ENCODE measurements around the gene SUB1.
"Not testable (repeated sequence)": the region's sequence is repeated elsewhere in the genome, so short reads cannot be mapped to it uniquely, and the experiment has no call there.

Gene SUB1

DNA sequence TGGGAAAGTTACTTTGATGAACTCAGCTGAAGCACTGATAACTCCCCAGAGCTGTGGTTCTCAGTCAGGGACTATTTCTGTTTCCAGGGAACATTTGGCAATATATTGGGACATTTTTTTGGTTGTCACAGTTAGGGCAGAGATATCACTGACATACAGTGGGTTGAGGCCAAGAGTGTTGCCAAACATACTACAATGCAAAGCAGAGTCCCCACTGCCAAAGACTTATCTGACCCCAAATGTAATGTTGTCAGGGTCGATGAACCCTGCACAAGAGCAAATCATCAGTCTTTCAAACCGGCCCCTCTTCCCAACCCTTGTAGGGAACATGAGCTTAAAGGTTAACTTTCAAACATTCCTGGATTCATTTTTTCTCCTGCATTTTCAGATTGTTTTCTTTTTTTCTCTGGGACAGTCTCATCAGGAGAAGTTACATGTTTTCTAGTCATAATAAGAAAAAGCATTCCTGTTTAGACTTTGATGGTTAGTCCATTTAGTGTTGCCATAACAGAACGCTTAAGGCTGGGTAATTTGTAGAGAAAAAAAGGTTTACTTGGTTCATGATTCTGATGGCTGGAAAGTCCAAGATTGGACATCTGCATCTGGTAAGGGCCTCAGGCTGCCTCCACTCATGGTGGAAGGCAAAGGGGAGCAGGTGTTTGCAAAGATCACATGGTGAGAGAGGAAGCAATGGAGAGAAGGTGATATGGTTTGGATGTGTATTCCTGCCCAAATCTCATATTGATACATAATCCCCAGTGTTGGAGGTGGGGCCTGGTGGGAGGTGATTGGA, 18.8 kb upstream of the SUB1 start:
- DNase-seq (ENCODE audit: low spot score), result no peak

DNA sequence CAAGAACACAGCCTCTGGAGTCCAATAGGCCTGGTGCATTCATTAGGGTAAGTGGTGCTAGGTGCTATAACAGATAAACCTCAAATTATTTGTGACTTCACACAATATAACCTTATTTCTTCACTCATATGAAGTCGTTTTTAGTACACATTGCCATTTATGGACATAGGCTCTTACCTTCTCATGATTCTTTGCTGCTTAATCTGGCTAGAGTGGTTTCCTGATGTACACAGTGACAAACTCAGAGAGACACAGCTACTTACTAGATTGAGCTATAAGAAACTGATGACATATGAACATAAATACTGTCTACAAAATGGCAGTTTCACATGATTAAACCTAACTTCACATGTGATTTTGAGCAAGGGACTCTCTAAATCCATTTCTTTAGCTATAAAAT, 14.2 kb upstream of the SUB1 start:
- DNase-seq (ENCODE audit: low spot score), result no peak

DNA sequence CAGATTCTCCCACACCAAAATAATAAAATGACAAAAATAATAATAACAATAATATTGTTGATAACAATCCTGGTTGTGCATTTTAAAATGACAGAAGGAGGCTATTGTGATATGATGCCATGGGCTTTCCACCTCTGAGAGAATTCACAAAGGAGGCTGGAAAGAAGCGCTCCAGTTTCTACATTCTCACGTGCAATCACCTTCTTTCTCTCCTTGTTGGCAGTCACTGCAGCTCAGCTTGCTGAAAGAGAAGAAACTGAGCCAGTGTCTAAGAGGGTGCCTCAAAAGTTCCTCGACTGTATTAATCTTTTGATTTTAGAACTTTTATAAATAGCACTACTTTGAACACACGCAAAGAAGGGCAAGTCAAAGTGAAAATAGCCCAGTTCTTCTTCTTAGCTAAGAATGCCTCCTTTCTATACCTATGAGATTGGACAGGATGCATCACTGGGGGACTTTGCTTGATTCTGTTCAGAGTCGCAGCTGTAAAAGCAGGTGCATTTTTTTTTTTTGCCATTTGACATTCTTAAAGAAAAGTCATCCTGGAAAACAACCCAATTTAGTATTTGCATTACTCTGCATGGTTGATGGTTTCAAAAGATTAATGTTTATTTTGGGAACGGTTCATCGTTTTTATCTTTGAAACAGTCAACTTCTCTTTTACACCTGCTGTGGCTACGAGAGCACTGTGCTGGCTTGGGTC, 12.4 kb upstream of the SUB1 start:
- no peak for DNase-seq (ENCODE audit: low spot score)

DNA sequence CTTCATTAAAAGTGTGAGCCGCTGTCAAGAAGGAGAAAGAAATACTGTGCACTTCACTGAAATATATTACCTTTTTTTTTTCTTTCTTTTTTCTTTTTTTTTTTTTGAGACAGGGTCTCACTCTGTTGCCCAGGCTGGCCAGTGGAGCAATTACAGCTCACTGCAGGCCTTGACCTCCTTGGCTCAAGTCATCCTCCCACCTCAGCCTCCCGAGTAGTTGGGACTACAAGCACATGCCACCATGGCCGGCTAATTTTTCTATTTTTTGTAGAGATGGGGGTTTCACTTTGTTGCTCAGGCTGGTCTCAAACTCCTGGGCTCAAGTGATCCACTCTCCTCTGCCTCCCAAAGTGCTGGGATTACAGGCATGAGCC, 11.9 kb upstream of the SUB1 start:
- DNase-seq (ENCODE audit: low spot score), result not testable (repeated sequence)

DNA sequence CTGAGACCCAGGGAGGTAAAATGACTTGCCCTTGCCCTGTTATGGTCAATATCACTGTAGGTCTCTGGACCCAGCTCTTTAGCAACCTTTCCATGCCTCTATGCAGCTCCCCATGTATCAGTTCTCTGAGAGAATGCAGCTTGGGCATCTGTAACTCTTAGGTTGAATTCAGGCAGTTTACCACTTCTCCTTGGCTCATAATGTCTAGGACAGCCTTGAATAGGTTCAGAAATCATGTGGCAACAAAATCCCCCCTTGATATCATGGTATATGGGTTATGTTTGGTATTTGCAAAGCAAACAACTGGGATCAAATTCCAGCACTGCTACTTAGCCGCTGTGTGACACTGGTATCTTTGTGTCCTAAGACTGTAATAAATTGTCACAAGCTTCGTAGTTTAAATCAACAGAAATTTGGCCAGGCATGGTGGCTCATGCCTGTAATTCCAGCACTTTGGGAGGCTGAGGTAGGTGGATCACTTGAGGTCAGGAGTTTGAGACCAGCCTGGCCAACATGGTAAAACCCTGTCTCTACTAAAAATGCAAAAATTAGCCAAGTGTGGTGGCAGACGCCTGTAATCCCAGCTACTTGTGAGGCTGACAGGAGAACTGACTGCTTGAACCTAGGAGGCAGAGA, 10.7 kb upstream of the SUB1 start:
- no peak for DNase-seq (ENCODE audit: low spot score)

DNA sequence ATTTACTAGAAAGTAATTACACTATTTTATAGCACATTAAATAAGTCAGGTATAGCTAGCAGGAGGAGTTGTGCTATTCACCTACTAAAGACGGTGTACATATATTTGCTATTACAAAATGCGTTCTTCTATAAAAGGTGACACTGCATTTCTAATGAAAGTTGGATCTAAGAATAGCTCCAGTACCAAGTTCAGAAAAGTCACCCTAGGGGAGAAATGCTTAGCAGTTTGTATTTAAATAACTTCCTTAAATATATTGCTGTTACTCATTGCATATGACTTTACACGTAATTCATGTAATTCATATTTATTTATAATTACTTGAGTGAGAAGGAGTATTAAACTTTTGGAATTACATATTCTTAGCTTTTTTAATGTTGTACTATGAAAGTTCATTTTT, 7.0 kb upstream of the SUB1 start:
- no peak for DNase-seq (ENCODE audit: low spot score)

DNA sequence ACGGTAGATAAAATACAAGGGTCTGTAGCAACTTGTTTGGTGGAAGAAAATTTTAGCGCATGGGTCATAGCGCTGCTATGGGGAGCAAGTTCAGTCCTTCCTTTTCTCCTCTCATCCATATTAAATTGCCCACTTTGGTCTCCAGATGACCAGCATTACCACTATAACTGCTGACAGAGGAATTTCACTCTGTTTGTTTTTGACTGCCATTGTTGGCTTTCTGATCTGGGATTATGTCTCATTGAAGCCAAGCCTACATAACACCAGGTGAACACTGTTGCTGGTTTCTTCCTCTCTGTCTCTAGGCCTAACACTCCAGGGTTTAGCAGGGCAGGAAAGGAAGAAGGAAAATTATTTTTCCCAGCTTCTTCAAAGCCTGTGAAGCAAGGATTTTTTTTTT, 6.6 kb upstream of the SUB1 start:
- no peak for DNase-seq (ENCODE audit: low spot score)

DNA sequence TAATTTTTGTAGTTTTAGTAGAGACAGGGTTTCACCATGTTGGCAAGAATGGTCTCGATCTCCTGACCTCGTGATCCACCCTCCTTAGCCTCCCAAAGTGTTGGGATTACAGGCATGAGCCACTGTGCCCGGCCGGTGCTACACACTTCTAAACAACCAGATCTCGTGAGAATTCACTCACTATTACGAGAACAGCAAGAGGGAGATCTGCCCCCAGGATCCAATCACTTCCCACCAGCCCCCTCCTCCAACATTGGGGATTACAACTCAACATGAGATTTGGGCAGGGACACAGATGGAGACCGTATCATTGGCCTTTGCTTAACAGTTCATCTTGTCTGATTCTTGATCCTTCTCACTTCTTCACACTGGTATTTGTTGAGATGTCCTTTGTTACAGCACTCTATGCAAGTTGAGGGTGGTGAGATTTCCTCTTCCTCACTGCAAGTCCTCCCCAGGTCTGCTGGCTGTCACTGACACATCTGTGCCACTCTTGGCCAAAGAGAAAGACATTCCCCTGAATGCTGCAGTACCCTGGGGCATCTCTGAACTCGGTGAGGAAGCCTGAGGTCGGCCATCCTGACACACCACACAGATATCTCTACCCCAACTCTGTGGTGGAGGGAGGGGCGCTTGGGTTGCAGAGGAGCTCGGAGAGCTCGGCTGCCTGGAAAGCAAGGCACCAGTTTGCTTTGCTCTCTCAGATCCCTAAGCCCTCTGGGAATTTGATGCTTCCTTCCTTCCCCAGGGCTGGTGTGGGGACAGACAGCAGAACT, 4.2 kb upstream of the SUB1 start:
- DNase-seq (ENCODE audit: low spot score), result no peak

DNA sequence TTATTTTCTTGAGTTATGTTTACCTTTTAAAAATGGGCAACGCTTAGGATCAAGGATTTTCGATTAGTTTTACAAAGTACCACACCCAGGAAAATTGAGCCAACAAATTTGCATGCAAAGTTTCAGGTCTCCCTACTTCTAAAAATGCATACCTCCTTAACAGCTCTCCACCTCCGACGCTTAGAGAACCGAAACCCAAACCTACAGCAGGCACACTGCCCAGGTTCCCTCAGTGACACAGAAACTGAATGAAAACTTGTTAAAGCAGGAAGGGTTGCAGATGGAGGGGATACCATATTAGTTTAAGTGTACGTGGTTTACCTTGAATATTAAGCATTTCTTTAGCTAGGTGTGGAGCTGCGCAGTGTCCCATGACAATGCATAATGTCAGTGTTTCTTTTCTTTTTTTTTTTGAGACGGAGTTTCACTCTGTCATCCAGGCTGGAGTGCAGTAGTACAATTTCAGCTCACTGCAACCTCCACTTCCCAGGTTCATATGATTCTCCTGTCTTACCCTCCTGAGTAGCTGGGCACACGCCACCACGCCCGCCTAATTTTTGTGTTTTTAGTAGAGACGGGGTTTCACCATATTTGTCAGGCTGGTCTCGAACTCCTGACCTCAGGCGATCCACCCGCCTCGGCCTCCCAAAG, 1.6 kb upstream of the SUB1 start:
- DNase-seq (ENCODE audit: low spot score), result no peak

DNA sequence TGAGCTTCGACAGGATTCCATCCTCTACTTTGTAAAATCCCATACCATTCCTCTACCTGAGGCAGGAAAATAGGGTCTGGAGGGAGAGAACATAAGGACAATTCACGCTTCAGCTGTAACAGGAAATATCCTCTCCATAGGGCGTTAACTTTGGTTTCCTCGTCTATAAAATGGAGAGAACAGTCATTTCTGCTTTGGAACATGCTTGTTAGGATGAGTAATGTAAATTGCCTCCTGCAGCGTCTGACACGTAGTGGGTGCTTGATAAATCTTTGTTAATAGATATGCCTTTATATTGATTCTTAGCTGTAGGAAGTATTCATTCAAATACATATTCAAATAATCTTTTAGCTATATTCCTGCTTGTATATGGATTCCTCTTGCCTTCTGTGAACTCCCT, 711 bp upstream of the SUB1 start:
- no peak for DNase-seq (ENCODE audit: low spot score)

DNA sequence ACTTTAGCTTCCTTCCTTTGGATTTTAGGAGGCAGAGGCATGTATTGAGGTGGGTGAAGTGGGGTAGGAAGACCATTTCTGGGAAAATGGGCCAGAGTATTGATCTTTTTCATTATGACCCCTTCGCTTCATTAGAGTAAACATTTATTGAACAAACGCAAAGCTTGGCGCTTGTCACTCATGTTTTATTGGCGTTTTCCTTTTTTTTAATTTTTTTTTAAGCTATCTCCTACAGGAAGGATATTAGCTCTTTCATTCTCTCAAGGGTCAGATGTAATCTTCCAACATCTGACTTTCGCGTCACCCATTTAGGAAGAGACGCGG, 273 bp upstream of the SUB1 start:
- no peak for DNase-seq (ENCODE audit: low spot score)

DNA sequence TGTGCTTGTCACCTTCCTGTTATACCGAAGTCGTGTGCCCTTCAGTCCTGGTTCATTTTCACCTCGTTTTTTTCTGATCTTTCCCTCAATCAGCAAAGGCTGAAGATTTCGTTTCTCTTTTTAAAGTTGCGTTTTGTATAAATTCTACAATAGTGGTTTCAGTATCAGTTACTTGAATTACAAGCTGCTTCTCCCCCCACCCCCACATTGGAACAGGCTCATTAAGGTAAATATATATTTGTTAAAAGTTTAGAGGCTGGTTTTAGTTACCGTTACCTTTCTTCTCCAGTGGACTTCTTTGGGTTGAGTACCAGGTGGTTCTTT, 881 bp downstream of the SUB1 start:
- DNase-seq (ENCODE audit: low spot score), result no peak

DNA sequence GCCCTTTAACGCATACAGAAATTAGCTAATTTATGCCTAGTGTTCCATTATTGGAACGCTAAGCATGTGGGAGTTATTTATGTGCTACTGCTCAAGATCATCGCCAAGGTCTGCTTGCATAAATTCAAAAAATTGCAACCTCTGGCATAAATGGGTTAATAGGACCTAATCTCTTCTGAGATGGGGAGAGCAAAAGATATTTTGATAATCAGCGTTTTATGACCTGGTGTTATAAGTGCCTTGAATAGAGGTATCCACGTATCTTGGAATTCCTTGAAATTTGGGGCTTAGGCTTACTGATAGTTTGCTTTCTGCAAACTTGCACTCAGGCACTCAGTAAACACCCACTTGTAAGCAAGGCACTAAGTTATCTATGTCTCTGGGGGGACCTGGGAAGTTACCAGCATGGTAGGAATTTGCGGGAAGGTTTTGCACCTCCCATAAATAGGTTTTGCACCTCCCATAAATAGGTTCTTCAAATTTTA, 1.8 kb downstream of the SUB1 start:
- DNase-seq (ENCODE audit: low spot score), result no peak

DNA sequence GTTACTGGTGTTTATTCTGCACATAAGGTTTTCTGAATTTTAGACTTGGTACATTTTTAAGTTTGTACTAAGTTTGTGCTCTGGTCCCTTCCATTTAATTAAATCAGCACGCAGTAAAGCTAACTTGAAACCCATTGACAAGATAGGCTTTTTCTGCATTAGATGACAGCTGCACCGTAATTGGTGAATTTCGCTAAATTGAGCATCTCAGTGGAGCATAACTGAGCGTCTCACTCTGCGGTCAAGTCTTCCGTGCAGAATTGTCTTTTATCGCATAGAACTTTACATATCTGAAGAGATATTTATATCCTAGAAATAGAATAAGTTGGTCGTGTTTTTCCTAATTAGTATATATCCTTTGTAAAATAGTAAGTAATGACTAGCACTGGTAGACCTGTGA, 4.1 kb downstream of the SUB1 start:
- no peak for DNase-seq (ENCODE audit: low spot score)

DNA sequence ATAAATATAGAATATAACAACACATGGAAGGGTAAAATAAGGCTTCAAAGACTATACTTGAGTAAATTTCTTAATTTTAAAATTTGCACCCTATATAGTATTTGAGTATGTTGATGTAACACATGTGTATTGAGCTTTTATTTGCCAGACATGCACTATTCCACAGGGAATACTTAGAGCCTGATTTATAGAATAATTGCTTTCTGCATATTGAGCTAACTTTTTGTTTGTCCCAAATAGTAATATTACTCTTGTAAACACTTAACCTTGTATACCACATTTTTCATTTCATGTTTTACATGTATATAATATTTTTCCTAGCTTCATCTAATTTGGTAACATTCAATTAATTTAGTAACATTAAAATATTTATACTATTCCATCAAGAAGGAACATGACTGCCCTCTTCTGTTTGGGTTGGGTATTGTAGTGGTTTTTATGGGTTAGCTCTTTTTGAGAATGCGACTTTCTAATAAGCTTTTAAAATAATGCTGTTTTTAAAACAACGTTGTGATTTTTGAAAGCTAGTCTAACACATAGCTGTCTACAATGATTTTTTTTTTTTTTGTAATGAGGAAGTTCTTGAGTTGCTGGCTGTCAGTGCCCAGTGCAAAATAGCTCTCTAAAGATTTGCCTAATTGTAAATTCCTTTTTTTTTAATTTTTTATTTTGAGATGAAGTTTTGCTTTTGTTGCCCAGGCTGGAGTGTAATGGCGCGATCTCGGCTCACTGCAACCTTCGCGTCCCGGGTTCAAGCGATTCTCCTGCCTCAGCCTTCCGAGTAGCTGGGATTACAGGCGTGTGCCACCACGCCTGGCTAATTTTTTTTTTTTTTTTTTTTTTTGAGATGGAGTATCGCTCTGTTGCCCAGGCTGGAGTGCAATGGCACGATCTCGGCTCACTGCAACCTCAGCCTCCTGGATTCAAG, 4.8 kb downstream of the SUB1 start:
- DNase-seq (ENCODE audit: low spot score), result peak; percentile 55

DNA sequence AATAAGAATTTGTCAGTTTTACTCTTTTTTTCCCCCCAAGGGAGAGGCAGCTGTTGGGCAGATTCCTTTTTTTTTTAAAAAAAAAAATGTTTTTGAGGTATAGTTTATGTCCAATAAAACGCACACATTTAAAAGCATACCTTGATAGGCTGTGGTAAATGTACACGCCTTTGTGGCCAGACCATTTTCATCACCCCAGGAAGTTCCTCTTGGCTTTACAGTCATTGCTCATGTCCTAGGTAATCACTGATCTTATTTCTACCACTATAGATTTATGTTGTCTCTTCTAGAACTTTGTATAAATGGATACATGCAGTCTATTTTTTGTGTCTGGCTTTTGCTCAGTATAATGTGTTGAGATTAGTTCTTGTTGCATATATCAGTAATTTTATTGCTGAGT, 9.8 kb downstream of the SUB1 start:
- DNase-seq (ENCODE audit: low spot score), result no peak

DNA sequence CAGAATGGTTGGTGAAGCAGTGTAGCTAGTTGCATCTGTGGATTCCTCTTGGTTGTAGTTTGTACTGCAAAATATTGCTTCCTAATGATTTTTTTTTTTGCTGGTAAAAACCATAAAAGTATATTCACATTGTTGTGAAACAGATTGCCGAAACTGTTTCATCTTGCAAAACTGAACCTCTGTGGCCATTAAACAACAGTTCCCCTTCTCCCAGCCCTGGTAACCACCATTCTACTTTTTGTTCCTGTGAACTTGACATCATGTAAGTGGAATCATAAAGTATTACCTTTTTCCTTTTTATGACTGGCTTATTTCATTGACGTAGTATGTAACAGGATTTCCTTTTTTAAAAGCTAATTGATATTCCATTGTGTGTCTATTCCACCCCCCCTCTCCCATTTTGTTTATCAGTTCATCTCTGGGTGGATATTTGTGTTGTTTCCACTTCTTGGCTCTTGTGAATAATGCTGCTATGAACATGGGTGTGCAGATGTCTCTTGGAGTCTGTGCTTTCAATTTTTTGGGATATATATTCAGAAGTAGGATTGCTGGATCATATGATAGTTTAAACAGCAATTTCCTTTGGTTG, 11.8 kb downstream of the SUB1 start:
- DNase-seq (ENCODE audit: low spot score), result no peak

DNA sequence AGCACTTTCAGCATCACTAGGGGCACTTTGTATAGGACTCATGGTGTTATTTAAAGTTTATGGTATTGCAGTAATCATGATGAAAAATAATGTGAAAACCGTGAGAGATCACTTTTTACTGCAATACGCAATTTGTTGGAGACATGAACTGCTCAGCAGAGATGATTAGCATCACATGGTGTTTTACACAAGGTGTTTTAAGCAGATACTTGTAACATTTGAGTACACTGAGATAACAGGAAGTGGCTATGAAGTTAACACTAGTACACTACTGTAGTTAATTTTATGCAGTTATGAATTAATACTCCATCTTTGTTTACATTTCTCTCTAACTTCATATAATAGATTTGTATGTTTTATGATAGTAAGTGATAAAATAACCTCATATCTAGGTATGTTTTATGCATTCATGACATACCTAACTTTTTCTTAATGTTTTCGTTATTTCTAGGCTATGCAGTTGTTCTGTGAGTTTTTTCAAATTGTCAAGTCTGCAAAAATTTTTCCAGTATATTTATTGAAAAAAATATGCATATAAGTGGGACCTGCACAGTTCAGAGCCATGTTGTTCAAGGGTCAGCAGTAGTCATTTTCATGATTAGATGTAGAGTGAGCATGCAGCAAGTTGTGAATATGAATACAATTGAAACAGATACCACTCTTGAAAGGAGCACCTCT, 13.0 kb downstream of the SUB1 start:
- no peak for DNase-seq (ENCODE audit: low spot score)

DNA sequence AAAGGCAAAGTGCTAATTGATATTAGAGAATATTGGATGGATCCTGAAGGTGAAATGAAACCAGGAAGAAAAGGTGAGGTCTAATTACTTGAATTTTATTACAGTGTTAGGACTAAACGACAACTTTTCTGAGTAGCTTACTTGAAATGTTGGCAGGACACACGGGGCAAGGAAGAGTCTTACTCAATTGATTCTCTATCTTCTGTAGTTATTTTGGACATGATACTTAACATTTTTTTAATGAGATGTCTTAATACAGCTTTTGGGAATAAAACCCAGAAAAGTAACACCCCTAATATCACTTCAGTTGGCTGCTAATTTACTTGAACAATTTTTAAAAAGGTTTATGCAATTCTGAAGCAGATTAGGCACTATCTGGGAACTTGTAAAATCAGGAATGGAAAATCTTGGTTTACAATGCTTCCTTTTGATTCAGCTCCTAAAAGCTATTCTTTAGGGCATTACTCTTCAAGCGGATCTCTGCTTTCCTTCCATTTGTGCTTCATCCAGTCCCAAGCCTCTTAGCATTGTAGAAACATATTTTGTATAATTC, 13.7 kb downstream of the SUB1 start:
- DNase-seq (ENCODE audit: low spot score), result no peak
